HepG2 (cell line): ENCODE results near the gene OTOP3. TPM values are rescaled to one million over a fixed set of nuclear protein-coding genes. Genes with fewer than 3 reads are reported as not detected.
A peak's percentile ranks its signal among the peaks of the same experiment; 100 is the strongest.

Source experiments
- AHR ChIP-seq: IDR thresholded peaks from 2 replicates; pipeline ENCODE4 v1.6.1; 2018; ENCODE audit warnings: missing genetic modification reagents, missing compliant biosample characterization
- ARID2 ChIP-seq: sonication (generic); formaldehyde crosslinking; IDR thresholded peaks from 2 replicates; pipeline ENCODE4 v1.8.1; 2022; ENCODE audit warnings: mild to moderate bottlenecking, missing genetic modification reagents, borderline replicate concordance
- ATF4 ChIP-seq, 2 experiments: fragments of 450-650 bp in 1 of 2; sonication (generic) in 1 of 2; formaldehyde crosslinking; IDR thresholded peaks; 2 replicates each; pipeline versions ENCODE4 v1.5.0 to v1.8.0; 2020 to 2022; ENCODE audit warnings: mild to moderate bottlenecking in 1 of 2, missing genetic modification reagents in 1 of 2
- KAT8 ChIP-seq: IDR thresholded peaks from 2 replicates; pipeline ENCODE4 v1.6.1; 2016; ENCODE audit warnings: missing genetic modification reagents, missing compliant biosample characterization
- MAZ ChIP-seq, 2 experiments: sonication (generic) in 1 of 2; formaldehyde crosslinking in 1 of 2; IDR thresholded peaks; 2 replicates each; pipeline versions ENCODE4 v1.5.0 to v1.6.1; 2012 to 2020; ENCODE audit warnings: low read depth in 2 of 2, mild to moderate bottlenecking in 2 of 2, borderline replicate concordance in 1 of 2, improper control_type of control experiment in 1 of 2, low read length in 1 of 2, missing genetic modification reagents in 1 of 2, moderate library complexity in 1 of 2
- MYC ChIP-seq: sonication (generic); formaldehyde crosslinking; IDR thresholded peaks from 2 replicates; pipeline ENCODE4 v1.9.0; 2021; ENCODE audit warnings: missing genetic modification reagents, borderline replicate concordance
- RAD51 ChIP-seq: fragments of 450-650 bp; IDR thresholded peaks from 2 replicates; pipeline ENCODE4 v1.6.1; 2016; ENCODE audit warnings: borderline replicate concordance
- SMC3 ChIP-seq: IDR thresholded peaks from 2 replicates; pipeline ENCODE4 v1.6.1; 2011; ENCODE audit warnings: low read length, improper control_type of control experiment
- SP4 ChIP-seq: sonication (generic); formaldehyde crosslinking; IDR thresholded peaks from 2 replicates; pipeline ENCODE4 v1.8.1; 2023; ENCODE audit warnings: mild to moderate bottlenecking, missing genetic modification reagents
- TFDP2 ChIP-seq: sonication (generic); formaldehyde crosslinking; IDR thresholded peaks from 2 replicates; pipeline ENCODE4 v1.4.0; 2020; ENCODE audit warnings: missing genetic modification reagents
- ZBTB38 ChIP-seq: sonication (generic); formaldehyde crosslinking; IDR thresholded peaks from 2 replicates; pipeline ENCODE4 v1.5.1; 2020; ENCODE audit warnings: mild to moderate bottlenecking, missing genetic modification reagents
- ZBTB4 ChIP-seq: sonication (generic); formaldehyde crosslinking; IDR thresholded peaks from 2 replicates; pipeline ENCODE4 v1.4.0; 2020; ENCODE audit warnings: missing genetic modification reagents, mild to moderate bottlenecking, borderline replicate concordance
- ZNF329 ChIP-seq: sonication (generic); formaldehyde crosslinking; IDR thresholded peaks from 2 replicates; pipeline ENCODE4 v1.9.0; 2021; ENCODE audit warnings: low read depth, mild to moderate bottlenecking, missing genetic modification reagents
- ZNF430 ChIP-seq: sonication (generic); formaldehyde crosslinking; IDR thresholded peaks from 2 replicates; pipeline ENCODE4 v1.9.0; 2021; ENCODE audit warnings: mild to moderate bottlenecking, missing genetic modification reagents
- ZNF574 ChIP-seq: sonication (generic); formaldehyde crosslinking; IDR thresholded peaks from 2 replicates; pipeline ENCODE4 v1.4.0; 2020; ENCODE audit warnings: missing genetic modification reagents
- ZNF597 ChIP-seq: sonication (generic); formaldehyde crosslinking; IDR thresholded peaks from 2 replicates; pipeline ENCODE4 v1.5.0; 2020; ENCODE audit warnings: missing genetic modification reagents
- polyA plus RNA-seq, 8 experiments: library from polyadenylated mRNA; depleted of rRNA in 3 of 8; stranded (reverse) in 7 of 8; unstranded in 1 of 8; fragments of >200 nt; fragmentation: Illumina TruSeq in 4 of 8; extraction: Trizol in 4 of 8; gene quantifications; 2 replicates each; pipeline versions ENCODE4 v1.2.1 to v1.2.3, GENCODE V29; 2011 to 2016; ENCODE audit warnings: low read depth in 4 of 8, missing spikeins in 1 of 8, mixed read lengths in 1 of 8; ENCODE audit not compliant: insufficient read depth in 1 of 8
- total RNA-seq, 5 experiments: library from RNA; depleted of rRNA; stranded (reverse); fragments of >200 nt; fragmentation: Illumina TruSeq; extraction: Trizol; gene quantifications; 2 replicates each; pipeline ENCODE4 v1.2.3, GENCODE V29; 2016; ENCODE audit warnings: low read depth in 1 of 5
- TF ChIP-seq, protein P1 (sequence below): sonication (generic); formaldehyde crosslinking; IDR thresholded peaks from 2 replicates; pipeline ENCODE4 v1.5.0; 2020; ENCODE audit warnings: missing genetic modification reagents

OTOP3 gene
- total and polyA plus RNA-seq, 2 of the 13 experiments (the other 11 are each of a cell fraction or from before 2014, with no cell fraction given): not detected

DNA sequence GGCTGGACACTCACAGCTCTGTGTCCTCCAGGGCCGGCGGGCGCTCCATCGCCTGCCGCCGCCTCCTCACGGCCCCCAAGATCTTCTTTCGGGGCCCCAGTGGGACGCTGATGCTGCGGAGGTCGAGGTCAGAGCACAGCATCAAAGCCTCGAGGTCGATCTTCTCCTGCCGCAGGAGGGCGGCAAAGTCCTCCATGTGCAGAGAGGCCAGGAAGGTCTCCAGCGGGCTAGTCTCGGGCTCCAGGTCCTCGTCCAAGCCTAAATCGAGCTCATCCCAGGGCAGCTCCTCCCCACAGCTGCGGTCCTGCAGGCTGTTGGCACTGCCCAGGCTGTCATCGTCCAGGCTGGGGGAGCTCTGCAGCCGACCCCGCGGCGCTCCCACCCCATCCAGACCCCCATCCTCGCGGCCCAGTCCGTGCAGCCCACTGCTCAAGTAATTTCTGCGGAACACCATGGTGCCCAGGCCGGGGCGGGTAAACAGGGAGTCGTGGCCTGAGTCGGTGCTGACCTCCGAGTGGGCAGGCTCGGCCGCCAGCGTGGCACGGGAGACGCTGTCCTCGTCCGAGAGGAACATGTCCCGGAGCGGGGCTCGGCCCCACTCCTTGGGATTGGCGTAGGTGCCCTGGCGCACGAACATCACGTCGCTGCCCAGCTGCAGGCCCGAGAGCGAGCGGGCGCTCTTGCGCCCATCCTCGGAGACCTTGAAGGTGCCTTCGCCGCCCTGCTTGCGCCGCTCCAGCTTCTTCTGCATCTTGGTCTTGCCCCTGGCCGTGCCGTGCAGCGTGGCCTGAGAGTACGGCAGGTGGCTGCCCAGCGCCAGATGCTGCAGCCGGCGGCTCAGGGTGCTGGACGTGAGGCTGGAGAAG, 16.0 kb upstream of the OTOP3 start (continued):
- TF ChIP-seq TFDP2 (0 out of 2 replicates have a peak, but pooled peaks have one; percentile 35), ZNF574 (CRISPR knock-in tag) (peak; percentile 18; the same call in 1 of the 2 replicates), ZNF329 (no peak), ZBTB4 (CRISPR knock-in tag) (no peak), ATF4 (CRISPR knock-in tag; IDR thresholded peaks at IDR 0.05) (no peak), SP4 (0 out of 2 replicates have a peak, but pooled peaks have one; percentile 44), MAZ (IDR thresholded peaks at IDR 0.05; ENCODE audit: borderline replicate concordance, low read depth, low read length) (no peak), MAZ (CRISPR knock-in tag; IDR thresholded peaks at IDR 0.05; ENCODE audit: low read depth) (no peak), KAT8 (CRISPR knock-in tag) (0 out of 2 replicates have a peak, but pooled peaks have one; percentile 27), MYC (CRISPR knock-in tag) (peak; percentile 4; the same call in 1 of the 2 replicates), ZNF597 (CRISPR knock-in tag) (no peak), ARID2 (CRISPR knock-in tag) (no peak), SMC3 (peak; percentile 20; the same call in 1 of the 2 replicates), RAD51 (no peak), ZNF430 (CRISPR knock-in tag) (no peak), AHR (no peak), ZBTB38 (CRISPR knock-in tag) (no peak)
- TF ChIP-seq, protein P1, sequence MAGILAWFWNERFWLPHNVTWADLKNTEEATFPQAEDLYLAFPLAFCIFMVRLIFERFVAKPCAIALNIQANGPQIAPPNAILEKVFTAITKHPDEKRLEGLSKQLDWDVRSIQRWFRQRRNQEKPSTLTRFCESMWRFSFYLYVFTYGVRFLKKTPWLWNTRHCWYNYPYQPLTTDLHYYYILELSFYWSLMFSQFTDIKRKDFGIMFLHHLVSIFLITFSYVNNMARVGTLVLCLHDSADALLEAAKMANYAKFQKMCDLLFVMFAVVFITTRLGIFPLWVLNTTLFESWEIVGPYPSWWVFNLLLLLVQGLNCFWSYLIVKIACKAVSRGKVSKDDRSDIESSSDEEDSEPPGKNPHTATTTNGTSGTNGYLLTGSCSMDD (CRISPR knock-in tag): peak; percentile 17; the same call in 1 of the 2 replicates
